ENCODE results near the gene TSC22D4.

Gene TSC22D4

DNA sequence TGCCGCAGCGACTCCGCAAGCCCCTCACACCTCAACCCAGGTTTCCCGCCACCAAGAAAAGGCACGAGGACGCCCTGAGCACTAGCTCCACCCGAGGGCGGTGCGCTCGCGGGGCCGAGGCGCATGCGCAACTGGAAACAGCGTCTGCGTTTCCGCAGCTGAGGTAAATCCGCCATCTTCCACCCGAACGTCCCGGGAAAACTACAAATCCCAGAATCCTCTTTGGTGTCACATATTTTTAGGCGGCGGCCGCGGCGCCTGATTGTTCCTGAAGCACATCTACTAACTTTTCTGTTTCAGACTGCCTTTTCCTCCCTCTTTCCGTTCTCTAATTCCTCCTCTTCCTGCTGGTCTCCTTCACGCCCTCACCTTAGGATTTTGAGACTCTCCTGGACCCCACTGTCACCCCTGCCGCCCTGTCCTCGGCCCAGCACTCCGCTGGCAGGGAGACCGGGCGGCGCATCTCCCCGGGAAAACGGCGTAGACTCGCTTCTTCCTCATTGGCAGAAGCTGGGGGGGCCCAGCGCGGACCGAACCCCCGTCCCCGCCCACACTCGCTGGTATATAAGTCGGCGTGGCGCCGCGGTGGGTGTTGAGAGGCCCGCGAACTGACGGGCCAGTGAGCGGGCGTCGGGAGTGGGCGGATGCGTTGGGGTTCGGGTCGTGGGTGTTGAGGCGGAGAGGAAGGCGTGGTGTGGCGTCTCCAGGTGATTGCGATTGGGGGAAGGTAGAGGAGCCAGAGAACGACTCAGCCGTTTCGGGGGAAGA lies 50.6 kb downstream of the TSC22D4 start, which contains the start of gene ZCWPW1:
ZCWPW1 (minus strand) TSS at position 505 of the 768 bp plus-strand sequence. CDS start 8,054 bp downstream, outside the sequence.
- DNase-seq (ENCODE audit: low read depth) = peak; percentile 94

DNA sequence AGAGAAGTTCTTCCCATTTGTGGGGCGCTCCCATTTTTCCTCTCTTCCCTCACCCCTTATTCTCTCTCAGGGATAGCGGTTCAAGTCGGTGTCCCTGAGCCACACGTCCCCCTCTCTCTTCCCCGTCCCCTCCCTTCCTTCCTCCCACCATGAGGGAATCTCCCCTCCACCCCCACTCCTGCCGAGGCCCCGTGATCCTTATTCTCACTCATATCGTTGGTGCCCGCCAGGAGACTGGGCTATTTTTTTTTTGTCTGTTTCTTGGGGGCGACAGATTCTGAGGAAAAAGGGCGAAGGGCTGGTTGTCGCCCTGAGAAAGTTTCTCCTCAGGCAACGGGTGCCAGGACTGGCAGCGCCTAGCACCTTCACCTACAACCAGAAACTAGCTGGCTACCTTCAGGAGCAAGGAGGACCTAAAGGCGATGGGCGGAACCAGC lies 51.2 kb downstream of the TSC22D4 start:
- no peak for DNase-seq (ENCODE audit: low read depth)

DNA sequence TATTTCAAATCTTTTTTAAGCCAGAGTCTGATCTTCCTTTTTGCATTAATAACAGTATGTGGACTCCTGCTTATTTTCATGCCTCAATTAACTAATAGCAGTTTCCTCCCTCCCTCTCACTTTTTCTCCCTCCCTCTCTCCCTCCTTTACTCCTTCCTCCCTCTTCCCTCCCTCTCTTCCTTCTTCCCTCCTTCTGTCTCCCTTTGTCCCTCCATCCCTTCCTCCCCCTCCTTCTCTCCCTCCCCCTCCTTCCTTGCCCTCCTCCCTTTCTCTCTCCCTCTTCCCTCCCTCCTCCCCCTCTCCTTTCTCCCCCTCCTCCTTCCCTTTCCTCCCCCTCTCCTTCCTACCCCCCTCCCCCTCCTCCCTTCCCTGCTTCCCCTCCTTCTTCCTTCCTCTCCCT lies 52.5 kb downstream of the TSC22D4 start:
- no peak for DNase-seq (ENCODE audit: low read depth)

DNA sequence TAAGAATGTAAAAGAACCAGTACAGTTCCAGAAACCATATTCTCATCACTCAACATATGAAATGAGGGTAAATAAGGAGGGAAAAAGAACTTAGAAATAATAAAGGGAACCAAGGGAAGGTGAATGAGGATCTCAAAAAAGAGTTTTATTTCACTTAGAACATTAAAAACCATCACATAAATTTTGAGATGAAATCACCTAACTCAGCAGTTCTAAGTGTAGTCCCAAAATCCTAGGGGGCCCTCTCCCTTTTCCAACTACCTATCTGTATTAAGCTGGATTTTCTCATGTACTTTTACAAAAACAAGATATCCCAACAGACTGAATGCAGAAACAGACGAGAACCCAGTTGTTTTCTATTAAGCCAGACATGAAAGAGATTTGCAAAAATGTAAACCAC lies 53.7 kb downstream of the TSC22D4 start:
- DNase-seq (ENCODE audit: low read depth) = no peak

DNA sequence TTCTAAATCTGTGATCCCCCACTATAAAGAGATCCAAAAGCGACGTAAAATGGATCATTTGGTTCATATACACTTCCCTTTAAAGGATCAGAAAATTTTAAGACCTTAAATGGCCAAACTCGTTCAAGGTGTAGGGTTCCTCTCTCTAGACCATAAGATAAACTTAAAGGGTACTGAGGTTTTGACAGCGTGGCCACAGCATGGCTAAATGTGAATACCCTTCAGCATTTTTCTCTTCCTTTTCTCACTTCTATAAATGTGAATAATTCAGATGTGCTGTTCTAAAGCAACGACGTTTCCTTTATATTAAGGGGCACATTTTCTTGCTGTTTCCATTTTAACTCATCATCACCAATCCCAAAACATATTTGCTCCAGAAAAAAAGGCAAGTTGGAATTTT lies 55.7 kb downstream of the TSC22D4 start:
- no peak for DNase-seq (ENCODE audit: low read depth)

DNA sequence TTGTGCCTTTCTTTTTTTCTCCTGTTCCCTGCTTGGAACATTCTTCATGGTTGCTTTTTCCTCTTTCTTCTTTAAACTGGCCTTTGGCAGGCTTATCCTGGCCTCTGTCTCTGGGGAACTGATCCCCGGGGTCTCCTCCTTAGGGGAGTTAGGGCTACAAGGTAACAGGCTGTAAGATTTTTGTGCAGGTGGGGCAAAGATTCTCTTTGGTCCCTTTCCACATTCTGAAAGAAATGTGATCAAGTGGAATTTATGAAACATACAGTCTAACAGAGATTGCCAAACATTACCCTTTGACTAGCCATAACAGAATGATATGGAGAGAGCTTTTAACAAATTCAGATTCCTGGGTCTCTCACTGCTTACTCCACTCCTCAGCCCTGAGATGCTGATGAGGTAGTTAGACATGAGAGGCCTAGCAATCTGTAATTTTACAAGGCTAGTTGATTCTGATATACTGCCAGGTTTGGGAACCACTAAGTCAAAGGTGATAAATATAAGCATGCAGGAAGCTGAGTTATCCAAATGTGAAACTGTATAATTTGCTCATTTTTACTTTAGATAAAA lies 59.3 kb downstream of the TSC22D4 start:
- DNase-seq (ENCODE audit: low read depth) = no peak

DNA sequence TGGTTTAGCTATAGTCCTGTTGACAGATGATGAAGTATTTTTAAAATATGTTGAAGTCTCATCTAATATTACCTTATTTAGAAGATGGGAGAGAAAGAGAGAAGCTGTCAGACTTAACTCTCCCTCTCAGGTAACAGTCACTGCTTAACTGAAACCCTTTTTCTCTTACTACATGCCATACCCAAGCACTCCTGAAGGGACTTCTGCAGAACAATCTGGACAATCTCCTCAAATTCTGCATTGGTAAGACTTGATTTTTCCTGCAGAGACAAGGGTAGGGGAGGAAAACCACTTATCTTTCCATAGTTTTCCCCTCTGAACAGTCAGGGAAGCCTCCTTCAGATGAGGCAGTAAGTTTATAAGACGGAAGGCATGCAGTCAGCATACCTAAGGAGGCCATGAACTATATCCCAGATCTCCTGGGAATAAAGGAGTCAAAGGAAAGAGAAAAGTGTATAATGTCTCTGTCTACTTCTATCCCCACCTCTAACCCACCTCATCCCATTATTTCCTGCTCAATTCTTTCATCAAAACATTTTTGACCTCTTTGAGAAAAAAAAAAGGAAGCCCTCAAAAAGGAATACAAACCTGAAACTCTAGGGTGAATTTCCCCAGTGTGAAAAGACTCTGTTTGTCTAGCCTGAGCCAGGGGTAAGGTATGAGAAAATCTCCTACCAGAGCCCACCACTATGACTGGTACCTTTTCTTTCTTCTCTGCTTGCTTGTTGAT lies 59.9 kb downstream of the TSC22D4 start:
- DNase-seq (ENCODE audit: low read depth) = no peak

All from stimulated activated CD8-positive, alpha-beta memory T cell treated with anti-CD3 and anti-CD28 coated beads, Interleukin-12 subunit alpha, Interleukin-12 subunit beta, amount 100 ng/mL, for 4 hours (primary cell).